Activated CD8-positive, alpha-beta T cell treated with anti-CD3 and anti-CD28 coated beads for 36 hours (primary cell): ENCODE results near the gene LARGE2. TPM values are rescaled to one million over a fixed set of nuclear protein-coding genes. Genes with fewer than 3 reads are reported as not detected.

ENCODE experiments used
- ATAC-seq: fragments of 200-7000 bp; cut with Tn5 transposase; one replicate; pipeline ENCODE4 v1.10.0; 2021; ENCODE audit warnings: mild to moderate bottlenecking, moderate library complexity
- CTCF ChIA-PET: fragments of 350-600 bp; sonication (Branson Sonifier 250); formaldehyde crosslinking; loops from one replicate; lab custom pipeline; 2021; ENCODE audit warnings: antibody characterized with exemption; lab: Charles Lee
- POLR2A ChIA-PET: fragments of 350-600 bp; sonication (Branson Sonifier 250); formaldehyde crosslinking; loops from one replicate; lab custom pipeline; 2021; ENCODE audit warnings: antibody characterized with exemption; lab: Charles Lee
- DNase-seq: peaks from one replicate; pipeline ENCODE4 v3.0.0-alpha.2; 2020
- H3K27ac Mint-ChIP-seq: one replicate; pipeline ENCODE4 v1.8.0; 2021; ENCODE audit warnings: mild to moderate bottlenecking, mixed read lengths
- H3K27me3 Mint-ChIP-seq: one replicate; pipeline ENCODE4 v1.8.0; 2021; ENCODE audit warnings: mixed read lengths
- H3K36me3 Mint-ChIP-seq: one replicate; pipeline ENCODE4 v1.8.0; 2021; ENCODE audit warnings: low read depth, mixed read lengths
- H3K4me1 Mint-ChIP-seq: one replicate; pipeline ENCODE4 v1.8.0; 2021; ENCODE audit warnings: low read depth, mixed read lengths
- H3K4me3 Mint-ChIP-seq: one replicate; pipeline ENCODE4 v1.8.0; 2021; ENCODE audit warnings: mild to moderate bottlenecking, moderate library complexity, mixed read lengths
- H3K9me3 Mint-ChIP-seq: one replicate; pipeline ENCODE4 v1.8.0; 2021; ENCODE audit warnings: mixed read lengths
- CTCF ChIP-seq: fragments of 200-600 bp; IDR thresholded peaks from one replicate; pipeline ENCODE4 v1.8.0; 2022; ENCODE audit warnings: antibody characterized with exemption, mild to moderate bottlenecking
- intact Hi-C: fragments of 100-400 bp; cut with micrococcal nuclease; formaldehyde crosslinking; loops from one replicate; pipeline ENCODE4 v1.10.0; 2022
- total RNA-seq, 2 experiments: library from RNA; stranded (reverse); gene quantifications; one replicate each; pipeline ENCODE4 v1.2.3, GENCODE V29; 2021

The LARGE2 gene
- total RNA-seq, 2 experiments from 2014 or later = 0.70 to 1.1 TPM

- intact Hi-C loops = no loop called here
- peaks cover 2% of the 10 kb centered on the region for H3K36me3 Mint-ChIP-seq
- peaks cover 23% of the 10 kb centered on the region for H3K4me1 Mint-ChIP-seq
- no peak for ATAC-seq
- ChIA-PET CTCF (interaction anchor here (0.8 to 1.5 kb wide), 2 partner anchors 9 to 376 kb away, joined by 3 read pairs; no protein-coding TSS in a partner anchor), POLR2A (no interaction called here)
- DNase-seq = no peak
- H3K4me3 Mint-ChIP-seq = no peak overlapping the region
- no peaks in the 10 kb centered on the region for H3K27me3 Mint-ChIP-seq
- H3K9me3 Mint-ChIP-seq = no peaks in the 10 kb centered on the region
- no peak overlapping the region for H3K27ac Mint-ChIP-seq
- TF ChIP-seq CTCF = no peak
Measured at GRCh38 chr11:45932217-45932616, 9.8 kb downstream of the LARGE2 start.

DNA sequence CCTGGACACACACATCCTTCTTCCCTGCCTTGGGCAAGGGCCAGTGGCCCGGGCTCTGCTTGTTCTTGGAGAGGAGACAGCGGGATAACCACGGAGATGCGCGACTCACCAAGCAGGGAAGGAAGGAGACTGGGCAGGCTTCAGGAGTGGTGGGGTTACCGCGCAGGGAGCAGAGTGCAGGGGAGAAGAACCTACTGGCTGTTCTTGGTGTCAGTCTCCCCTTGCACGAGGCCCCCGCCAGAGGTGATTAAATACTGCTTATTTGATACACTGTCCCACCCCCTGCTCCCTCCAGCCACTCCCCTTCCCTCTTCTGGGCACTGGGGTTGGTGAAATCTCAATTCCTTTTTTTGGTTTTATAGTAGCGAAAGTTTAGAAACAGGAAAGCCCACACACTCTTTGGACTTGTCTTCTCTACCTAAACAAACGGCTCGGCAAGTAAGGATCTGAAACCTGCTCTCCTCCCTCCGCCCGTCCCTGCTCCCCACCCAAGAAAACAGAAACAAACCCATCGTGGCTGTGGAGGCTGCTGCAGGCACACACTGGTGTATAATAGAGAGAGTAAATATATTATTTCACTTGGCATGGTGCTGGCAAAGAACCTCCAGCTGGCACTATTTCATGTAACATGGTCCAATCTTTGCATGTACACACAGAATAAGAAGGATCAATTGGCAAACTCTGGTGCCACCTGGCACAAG is 10.8 kb downstream of the LARGE2 start:
- DNase-seq (no peak), ATAC-seq (no peak)
- Mint-ChIP-seq H3K36me3 (peaks cover 2% of the 10 kb centered on the region), H3K27me3 (no peaks in the 10 kb centered on the region), H3K27ac (no peak overlapping the region), H3K4me1 (peaks cover 18% of the 10 kb centered on the region), H3K4me3 (no peak overlapping the region), H3K9me3 (no peaks in the 10 kb centered on the region)
- ChIA-PET POLR2A (no interaction called here), CTCF (interaction anchor here (0.8 to 1.5 kb wide), 2 partner anchors 10 to 375 kb away, joined by 3 read pairs; no protein-coding TSS in a partner anchor)
- no peak for TF ChIP-seq CTCF
- intact Hi-C loops = no loop called here

- ChIA-PET POLR2A (interaction anchor here (0.7 kb wide), 1 partner anchor 50 kb away, joined by 3 read pairs; no protein-coding TSS in a partner anchor), CTCF (interaction anchor here (0.6 kb wide), 1 partner anchor 598 kb away, joined by 3 read pairs; no protein-coding TSS in a partner anchor)
- intact Hi-C loops = no loop called here
- no peaks in the 10 kb centered on the region for H3K27me3 Mint-ChIP-seq
- ATAC-seq (no peak), DNase-seq (no peak)
- no peak overlapping the region for H3K27ac Mint-ChIP-seq
- no peak for TF ChIP-seq CTCF
- no peaks in the 10 kb centered on the region for H3K9me3 Mint-ChIP-seq
- H3K36me3 Mint-ChIP-seq = peaks cover 2% of the 10 kb centered on the region
- H3K4me3 Mint-ChIP-seq = no peak overlapping the region
- peaks cover 18% of the 10 kb centered on the region for H3K4me1 Mint-ChIP-seq
Measured at GRCh38 chr11:45933846-45934579, 11.6 kb downstream of the LARGE2 start.

- CTCF ChIA-PET = interaction anchor here (0.6 kb wide), 1 partner anchor 599 kb away, joined by 3 read pairs; no protein-coding TSS in a partner anchor
- POLR2A ChIA-PET = interaction anchor here (0.7 kb wide), 1 partner anchor 51 kb away, joined by 3 read pairs; no protein-coding TSS in a partner anchor
- intact Hi-C loops = no loop called here
- no peak overlapping the region for H3K4me3 Mint-ChIP-seq
- H3K27ac Mint-ChIP-seq = no peak overlapping the region
- peaks cover 2% of the 10 kb centered on the region for H3K36me3 Mint-ChIP-seq
- no peaks in the 10 kb centered on the region for H3K9me3 Mint-ChIP-seq
- no peak for TF ChIP-seq CTCF
- DNase-seq (no peak), ATAC-seq (no peak)
- peaks cover 14% of the 10 kb centered on the region for H3K4me1 Mint-ChIP-seq
- H3K27me3 Mint-ChIP-seq = no peaks in the 10 kb centered on the region
Measured at GRCh38 chr11:45934580-45935318, 12.3 kb downstream of the LARGE2 start.
